CD4-positive, CD25-positive, alpha-beta regulatory T cell (primary cell): ENCODE results near the gene CATSPERZ. TPM values are rescaled to one million over a fixed set of nuclear protein-coding genes. Genes with fewer than 3 reads are reported as not detected.

Experiments
- ATAC-seq, 2 donors: fragments of 150-1000 bp; cut with Tn5 transposase; one replicate each; pipeline ENCODE4 v1.10.0; 2021; ENCODE audit warnings: low read depth in 2 of 2, moderate number of reproducible peaks in 2 of 2, moderate library complexity in 1 of 2
- DNase-seq, 3 donors: peaks; one replicate each; pipeline versions ENCODE4 v3.0.0 to v3.0.0-alpha.2; 2012 to 2022; ENCODE audit warnings: mixed read lengths in 1 of 3
- H3K27ac ChIP-seq: one replicate; pipeline ENCODE4 v1.7.0; 2013; ENCODE audit warnings: mild to moderate bottlenecking, low read length; ENCODE audit not compliant: insufficient read depth, poor library complexity, severe bottlenecking
- H3K27me3 ChIP-seq: one replicate; pipeline ENCODE4 v1.7.0; 2013; ENCODE audit warnings: low read length; ENCODE audit not compliant: control insufficient read depth, insufficient read depth
- H3K36me3 ChIP-seq: one replicate; pipeline ENCODE4 v1.7.0; 2013; ENCODE audit warnings: mild to moderate bottlenecking, low read length, moderate library complexity; ENCODE audit not compliant: control insufficient read depth, insufficient read depth
- H3K4me1 ChIP-seq: 2 replicates; pipeline ENCODE4 v1.7.0; 2013; ENCODE audit warnings: mild to moderate bottlenecking, low read length; ENCODE audit not compliant: insufficient read depth, control insufficient read depth, poor library complexity, severe bottlenecking
- H3K4me3 ChIP-seq: one replicate; pipeline ENCODE4 v1.7.0; 2013; ENCODE audit warnings: low read depth, mild to moderate bottlenecking, low read length, moderate library complexity
- H3K9me3 ChIP-seq, 2 experiments: 1 replicate in 1 of 2; 2 replicates in 1 of 2; pipeline ENCODE4 v1.7.0; 2013; ENCODE audit warnings: low read length in 2 of 2, mild to moderate bottlenecking in 1 of 2, moderate library complexity in 1 of 2; ENCODE audit not compliant: control insufficient read depth in 2 of 2
- H3K27ac Mint-ChIP-seq, 3 donors: one replicate each; pipeline ENCODE4 v1.8.0; 2020 to 2022; ENCODE audit warnings: mild to moderate bottlenecking in 3 of 3, mixed read lengths in 3 of 3, moderate library complexity in 2 of 3
- H3K27me3 Mint-ChIP-seq: one replicate; pipeline ENCODE4 v1.8.0; 2022; ENCODE audit warnings: mild to moderate bottlenecking, mixed read lengths
- H3K36me3 Mint-ChIP-seq: one replicate; pipeline ENCODE4 v1.8.0; 2020; ENCODE audit warnings: mixed read lengths
- H3K4me1 Mint-ChIP-seq, 4 donors: one replicate each; pipeline ENCODE4 v1.8.0; 2020 to 2022; ENCODE audit warnings: mixed read lengths in 4 of 4, mild to moderate bottlenecking in 1 of 4
- H3K4me3 Mint-ChIP-seq, 4 donors: one replicate each; pipeline ENCODE4 v1.8.0; 2020 to 2022; ENCODE audit warnings: mild to moderate bottlenecking in 4 of 4, mixed read lengths in 4 of 4, moderate library complexity in 3 of 4
- H3K9me3 Mint-ChIP-seq, 7 donors: one replicate each; pipeline ENCODE4 v1.8.0; 2020 to 2022; ENCODE audit warnings: mixed read lengths in 7 of 7, mild to moderate bottlenecking in 3 of 7, moderate library complexity in 2 of 7
- polyA plus RNA-seq, 4 donors: library from polyadenylated mRNA; unstranded; fragments of 300-500 nt; fragmentation: Illumina TruSeq; gene quantifications; one replicate each; pipeline ENCODE4 v1.2.3, GENCODE V29; 2021
- total RNA-seq: library from RNA; stranded (reverse); gene quantifications from one replicate; pipeline ENCODE4 v1.2.3, GENCODE V29; 2022

CATSPERZ gene
- total RNA-seq: not detected
- polyA plus RNA-seq: not detected

- H3K27ac Mint-ChIP-seq: peak within 1 kb of the TSS in 1 of 3 donors; percentile 86
- no peaks in the 10 kb centered on the region for H3K36me3 ChIP-seq
- no peak within 1 kb of the TSS for H3K27ac ChIP-seq
- peak within 1 kb of the TSS; percentile 73 to 88 (median 78) for H3K4me3 Mint-ChIP-seq
- H3K4me1 Mint-ChIP-seq: peaks cover 6 to 37% (median 18%) of the 10 kb centered on the region in 4 donors
- peak within 1 kb of the TSS; percentile 35 for H3K4me3 ChIP-seq
- peaks cover 71% of the 10 kb centered on the region for H3K27me3 Mint-ChIP-seq
- peaks cover 19% of the 10 kb centered on the region for H3K27me3 ChIP-seq
- H3K4me1 ChIP-seq: peaks cover 37% of the 10 kb centered on the region
- H3K9me3 ChIP-seq: no peaks in the 10 kb centered on the region
- ATAC-seq (no peak), DNase-seq (peak in 1 of 3 donors; percentile 38)
- no peaks in the 10 kb centered on the region for H3K36me3 Mint-ChIP-seq
- H3K9me3 Mint-ChIP-seq: no peaks in the 10 kb centered on the region
Measured at GRCh38 chr11:64299847-64300648, at the start of gene CATSPERZ. Gene CATSPERZ (plus strand): TSS chr11:64300358. CDS start chr11:64300411, 53 bp downstream.

- Histone ChIP-seq H3K9me3 (no peaks in the 10 kb centered on the region), H3K4me1 (peaks cover 43% of the 10 kb centered on the region), H3K4me3 (no peak overlapping the region), H3K27ac (no peak overlapping the region), H3K27me3 (no peaks in the 10 kb centered on the region), H3K36me3 (no peaks in the 10 kb centered on the region)
- Mint-ChIP-seq H3K27me3 (no peaks in the 10 kb centered on the region), H3K4me1 (peaks cover 0 to 36% (median 13%) of the 10 kb centered on the region in 4 donors), H3K36me3 (no peaks in the 10 kb centered on the region), H3K4me3 (peak overlapping the region in 3 of 4 donors; percentile 50 to 90 (median 86)), H3K27ac (no peak overlapping the region), H3K9me3 (peaks cover 0 to 2% (median 0%) of the 10 kb centered on the region in 7 donors)
- DNase-seq (no peak), ATAC-seq (no peak)
Measured at GRCh38 chr11:64250415-64251015, 49.6 kb upstream of the CATSPERZ start.

GRCh38 chr11:64251016-64251752 lies 49.0 kb upstream of the CATSPERZ start, which contains the start of gene PLCB3:
Gene PLCB3 (plus strand): TSS chr11:64251530. CDS start chr11:64251650, 120 bp downstream.
- Histone ChIP-seq H3K36me3 (no peaks in the 10 kb centered on the region), H3K9me3 (no peaks in the 10 kb centered on the region), H3K27ac (no peak within 1 kb of the TSS), H3K4me3 (no peak within 1 kb of the TSS), H3K27me3 (no peaks in the 10 kb centered on the region), H3K4me1 (peaks cover 36% of the 10 kb centered on the region)
- H3K4me1 Mint-ChIP-seq: peaks cover 0 to 29% (median 11%) of the 10 kb centered on the region in 4 donors
- peak within 1 kb of the TSS in 2 of 3 donors; percentile 36 to 38 for H3K27ac Mint-ChIP-seq
- DNase-seq: peak; percentile 40 to 59 (median 49)
- peaks cover 0 to 2% (median 0%) of the 10 kb centered on the region in 7 donors for H3K9me3 Mint-ChIP-seq
- H3K4me3 Mint-ChIP-seq: peak within 1 kb of the TSS; percentile 86 to 94 (median 90)
- H3K27me3 Mint-ChIP-seq: no peaks in the 10 kb centered on the region
- ATAC-seq: peak; percentile 62 to 69
- H3K36me3 Mint-ChIP-seq: no peaks in the 10 kb centered on the region

- Mint-ChIP-seq H3K27me3 (no peaks in the 10 kb centered on the region), H3K9me3 (peaks cover 0 to 2% (median 0%) of the 10 kb centered on the region in 7 donors), H3K4me3 (peak overlapping the region; percentile 77 to 92 (median 87)), H3K4me1 (peaks cover 0 to 29% (median 11%) of the 10 kb centered on the region in 4 donors), H3K27ac (no peak overlapping the region), H3K36me3 (no peaks in the 10 kb centered on the region)
- no peaks in the 10 kb centered on the region for H3K36me3 ChIP-seq
- H3K9me3 ChIP-seq: no peaks in the 10 kb centered on the region
- H3K4me3 ChIP-seq: no peak overlapping the region
- no peak overlapping the region for H3K27ac ChIP-seq
- H3K27me3 ChIP-seq: no peaks in the 10 kb centered on the region
- no peak for ATAC-seq
- peaks cover 36% of the 10 kb centered on the region for H3K4me1 ChIP-seq
- DNase-seq: peak in 1 of 3 donors; percentile 24
Measured at GRCh38 chr11:64251753-64252002, 48.5 kb upstream of the CATSPERZ start.

- Histone ChIP-seq H3K36me3 (no peaks in the 10 kb centered on the region), H3K27me3 (no peaks in the 10 kb centered on the region), H3K9me3 (no peaks in the 10 kb centered on the region), H3K4me3 (no peak overlapping the region), H3K27ac (no peak overlapping the region), H3K4me1 (peaks cover 31% of the 10 kb centered on the region)
- H3K27me3 Mint-ChIP-seq: no peaks in the 10 kb centered on the region
- peak overlapping the region; percentile 77 to 92 (median 87) for H3K4me3 Mint-ChIP-seq
- H3K27ac Mint-ChIP-seq: peak overlapping the region in 1 of 3 donors; percentile 36
- H3K9me3 Mint-ChIP-seq: peaks cover 0 to 2% (median 0%) of the 10 kb centered on the region in 7 donors
- ATAC-seq (no peak), DNase-seq (no peak)
- no peaks in the 10 kb centered on the region for H3K36me3 Mint-ChIP-seq
- H3K4me1 Mint-ChIP-seq: peaks cover 0 to 29% (median 11%) of the 10 kb centered on the region in 4 donors
Measured at GRCh38 chr11:64252003-64252872, 47.9 kb upstream of the CATSPERZ start.

- H3K4me1 ChIP-seq: peaks cover 24% of the 10 kb centered on the region
- no peak for DNase-seq
- H3K36me3 Mint-ChIP-seq: no peaks in the 10 kb centered on the region
- peaks cover 0 to under 1% (median 0%) of the 10 kb centered on the region in 7 donors for H3K9me3 Mint-ChIP-seq
- peak overlapping the region in 1 of 3 donors; percentile 3 for H3K27ac Mint-ChIP-seq
- no peaks in the 10 kb centered on the region for H3K27me3 Mint-ChIP-seq
- no peak overlapping the region for H3K27ac ChIP-seq
- H3K9me3 ChIP-seq: no peaks in the 10 kb centered on the region
- no peaks in the 10 kb centered on the region for H3K27me3 ChIP-seq
- H3K4me1 Mint-ChIP-seq: peaks cover 0 to 27% (median 8%) of the 10 kb centered on the region in 4 donors
- no peaks in the 10 kb centered on the region for H3K36me3 ChIP-seq
- no peak for ATAC-seq
- H3K4me3 Mint-ChIP-seq: peak overlapping the region in 3 of 4 donors; percentile 54 to 68 (median 65)
- H3K4me3 ChIP-seq: no peak overlapping the region
Measured at GRCh38 chr11:64253043-64253442, 47.1 kb upstream of the CATSPERZ start.

- Histone ChIP-seq H3K27ac (no peak overlapping the region), H3K4me1 (peaks cover 24% of the 10 kb centered on the region), H3K36me3 (peaks cover 2% of the 10 kb centered on the region), H3K9me3 (no peaks in the 10 kb centered on the region), H3K27me3 (no peaks in the 10 kb centered on the region), H3K4me3 (no peak overlapping the region)
- peak overlapping the region in 3 of 4 donors; percentile 54 to 68 (median 65) for H3K4me3 Mint-ChIP-seq
- peak overlapping the region in 1 of 3 donors; percentile 3 for H3K27ac Mint-ChIP-seq
- no peak for DNase-seq
- no peaks in the 10 kb centered on the region for H3K9me3 Mint-ChIP-seq
- ATAC-seq: no peak
- H3K36me3 Mint-ChIP-seq: no peaks in the 10 kb centered on the region
- H3K4me1 Mint-ChIP-seq: peaks cover 0 to 27% (median 6%) of the 10 kb centered on the region in 4 donors
- H3K27me3 Mint-ChIP-seq: no peaks in the 10 kb centered on the region
Measured at GRCh38 chr11:64253481-64253880, 46.7 kb upstream of the CATSPERZ start.
